ENCODE results near the gene SELENOO.

The SELENOO gene

DNA sequence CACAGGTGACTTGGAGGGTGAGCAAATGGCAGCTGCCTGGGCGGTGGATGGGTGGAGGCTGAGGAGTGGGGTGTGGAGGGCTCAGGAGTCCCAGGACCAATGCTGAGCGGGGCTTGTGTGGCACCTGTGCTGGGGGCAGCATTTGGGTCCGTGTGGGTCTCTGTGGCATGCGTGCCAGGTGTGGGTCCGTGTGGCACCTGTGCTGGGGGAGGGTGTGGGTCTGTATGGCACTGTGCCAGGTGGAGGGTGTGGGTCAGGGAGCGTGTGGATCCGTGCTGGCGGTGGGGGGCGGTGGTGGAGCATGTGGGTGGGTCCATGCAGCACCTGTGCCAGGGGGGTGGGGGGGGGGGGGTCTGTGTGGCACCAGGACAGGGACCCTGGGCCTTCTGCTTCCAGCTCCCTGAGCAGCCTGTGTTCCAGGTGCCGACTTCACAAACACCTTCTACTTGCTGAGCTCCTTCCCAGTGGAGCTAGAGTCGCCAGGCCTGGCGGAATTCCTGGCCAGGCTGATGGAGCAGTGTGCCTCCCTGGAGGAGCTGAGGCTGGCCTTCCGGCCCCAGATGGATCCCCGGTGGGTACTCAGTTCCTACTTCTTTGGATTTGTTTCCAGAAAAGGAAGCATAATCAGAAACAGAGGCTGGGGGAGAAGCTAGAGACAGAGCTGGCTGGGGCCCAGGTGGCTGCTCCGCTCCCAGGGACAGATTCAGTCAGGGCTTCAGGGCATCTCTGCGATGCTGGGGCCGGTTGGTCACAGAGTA, 14.7 kb downstream of the SELENOO start:
- in situ Hi-C loops (cut with HindIII; ENCODE audit: low sequenced_read_pairs): loop anchor here (10.0 kb wide), 1 partner anchor 139 kb away; no protein-coding TSS in a partner anchor

DNA sequence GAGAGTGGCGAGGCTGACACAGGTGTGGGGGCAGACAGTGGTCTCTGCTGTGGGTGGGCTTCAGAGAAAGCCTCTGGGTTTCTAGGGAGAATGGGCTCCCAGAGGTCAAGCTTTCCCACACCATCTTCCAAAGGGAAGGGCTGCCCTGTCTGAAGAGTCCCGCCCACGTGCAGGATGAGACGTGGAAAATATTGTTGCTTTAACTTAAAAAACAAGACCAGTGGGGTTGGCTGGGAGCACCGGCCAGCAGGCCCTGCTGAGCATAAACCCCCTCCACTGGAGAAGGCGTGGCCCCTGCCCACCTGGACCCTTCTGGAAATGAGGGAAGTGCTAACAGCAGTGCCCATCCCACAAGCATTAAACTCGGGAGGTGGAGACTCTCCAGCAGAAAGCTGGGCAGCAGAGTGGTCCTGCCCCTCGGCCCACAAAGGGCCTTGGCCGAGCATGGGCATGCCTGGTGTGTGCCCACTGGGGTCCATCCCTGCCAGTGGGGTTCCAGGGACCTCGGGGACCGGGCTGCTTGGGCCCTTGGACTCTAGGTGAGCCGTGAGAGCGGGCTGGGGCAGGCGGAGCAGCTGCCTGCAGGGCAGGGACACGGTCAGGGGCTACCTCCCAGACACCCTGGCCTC, 15.4 kb downstream of the SELENOO start:
- in situ Hi-C loops (cut with HindIII; ENCODE audit: low sequenced_read_pairs): loop anchor here (10.0 kb wide), 1 partner anchor 139 kb away; no protein-coding TSS in a partner anchor

DNA sequence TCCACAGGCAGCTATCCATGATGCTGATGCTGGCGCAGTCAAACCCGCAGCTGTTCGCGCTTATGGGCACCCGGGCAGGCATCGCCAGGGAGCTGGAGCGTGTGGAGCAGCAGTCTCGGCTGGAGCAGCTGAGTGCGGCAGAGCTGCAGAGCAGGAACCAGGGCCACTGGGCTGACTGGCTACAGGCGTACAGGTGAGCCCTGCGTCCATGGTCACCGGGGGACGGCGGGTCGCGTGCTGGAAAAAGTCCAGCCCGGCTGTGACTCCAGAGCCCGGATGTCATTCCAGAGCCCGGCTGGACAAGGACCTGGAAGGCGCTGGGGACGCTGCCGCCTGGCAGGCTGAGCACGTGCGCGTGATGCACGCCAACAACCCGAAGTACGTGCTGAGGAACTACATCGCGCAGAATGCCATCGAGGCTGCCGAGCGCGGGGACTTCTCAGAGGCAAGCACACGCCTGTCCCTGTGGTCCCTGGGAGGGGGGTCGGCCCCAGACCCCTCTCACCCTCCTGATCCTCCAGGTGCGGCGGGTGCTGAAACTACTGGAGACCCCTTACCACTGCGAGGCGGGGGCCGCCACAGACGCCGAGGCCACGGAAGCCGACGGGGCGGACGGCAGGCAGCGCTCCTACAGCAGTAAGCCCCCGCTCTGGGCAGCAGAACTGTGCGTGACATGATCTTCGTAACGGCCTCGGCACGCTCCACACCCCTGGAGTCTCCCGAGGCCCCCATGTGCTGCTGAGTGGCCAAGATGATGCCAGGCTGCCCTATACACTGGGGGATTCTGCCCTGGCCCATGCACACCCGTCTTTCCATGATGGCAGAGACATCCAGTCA, 16.1 kb downstream of the SELENOO start:
- in situ Hi-C loops (cut with HindIII; ENCODE audit: low sequenced_read_pairs): loop anchor here (10.0 kb wide), 1 partner anchor 138 kb away; no protein-coding TSS in a partner anchor

GRCh38 chr22:50217543-50218152, 16.8 kb downstream of the SELENOO start:
- in situ Hi-C loops (cut with HindIII; ENCODE audit: low sequenced_read_pairs): loop anchor here (10.0 kb wide), 1 partner anchor 137 kb away; no protein-coding TSS in a partner anchor

DNA sequence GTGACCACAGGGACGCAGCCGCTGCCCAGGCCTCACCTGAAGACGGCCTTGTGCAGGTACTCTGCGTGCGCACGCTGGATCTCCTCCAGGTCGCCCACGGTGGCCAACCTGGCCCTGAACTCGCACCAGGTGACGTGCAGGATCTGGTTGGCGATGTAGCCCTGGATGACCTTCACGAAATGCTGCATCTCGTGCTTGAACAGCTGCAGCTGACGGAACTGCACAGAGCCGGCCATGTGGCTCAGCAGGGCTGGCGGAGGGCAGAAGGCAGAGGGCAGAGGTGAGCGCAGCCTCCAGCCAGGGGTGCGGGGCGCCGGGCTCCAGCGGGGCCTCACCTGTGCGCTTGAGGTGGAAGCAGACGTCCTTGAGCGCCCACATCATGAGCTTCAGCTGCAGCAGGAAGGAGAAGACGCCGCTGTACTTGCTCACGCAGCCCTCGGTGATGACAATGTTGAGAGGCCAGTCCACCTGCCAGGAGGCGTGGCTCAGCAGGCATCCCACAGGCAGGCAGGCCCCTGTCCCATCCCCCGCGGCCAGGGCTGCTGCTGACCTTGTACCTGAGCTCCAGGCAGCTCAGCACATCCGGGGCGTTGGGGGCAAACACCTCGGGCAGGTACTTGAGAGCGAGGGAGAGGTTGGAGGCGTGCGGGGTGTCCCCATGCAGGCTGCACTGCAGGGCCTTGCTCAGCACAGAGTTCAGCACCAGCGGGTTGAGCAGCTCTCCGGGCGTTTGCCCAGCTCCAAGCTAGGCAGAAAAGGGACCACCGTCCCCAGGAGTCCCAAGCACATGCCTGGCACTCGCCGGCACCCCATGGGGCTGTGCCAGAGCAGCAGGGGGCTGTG, 17.6 kb downstream of the SELENOO start:
- in situ Hi-C loops (cut with HindIII; ENCODE audit: low sequenced_read_pairs): loop anchor here (10.0 kb wide), 1 partner anchor 136 kb away; no protein-coding TSS in a partner anchor

- in situ Hi-C loops (cut with HindIII; ENCODE audit: low sequenced_read_pairs): loop anchor here (10.0 kb wide), 1 partner anchor 136 kb away; no protein-coding TSS in a partner anchor
Measured at GRCh38 chr22:50218996-50219727, 18.4 kb downstream of the SELENOO start.

- in situ Hi-C loops (cut with HindIII; ENCODE audit: low sequenced_read_pairs): loop anchor here (10.0 kb wide), 1 partner anchor 135 kb away; no protein-coding TSS in a partner anchor
Measured at GRCh38 chr22:50219800-50220602, 19.2 kb downstream of the SELENOO start.

- in situ Hi-C loops (cut with HindIII; ENCODE audit: low sequenced_read_pairs): no loop called here
Measured at GRCh38 chr22:50220603-50221409, 20.0 kb downstream of the SELENOO start.

DNA sequence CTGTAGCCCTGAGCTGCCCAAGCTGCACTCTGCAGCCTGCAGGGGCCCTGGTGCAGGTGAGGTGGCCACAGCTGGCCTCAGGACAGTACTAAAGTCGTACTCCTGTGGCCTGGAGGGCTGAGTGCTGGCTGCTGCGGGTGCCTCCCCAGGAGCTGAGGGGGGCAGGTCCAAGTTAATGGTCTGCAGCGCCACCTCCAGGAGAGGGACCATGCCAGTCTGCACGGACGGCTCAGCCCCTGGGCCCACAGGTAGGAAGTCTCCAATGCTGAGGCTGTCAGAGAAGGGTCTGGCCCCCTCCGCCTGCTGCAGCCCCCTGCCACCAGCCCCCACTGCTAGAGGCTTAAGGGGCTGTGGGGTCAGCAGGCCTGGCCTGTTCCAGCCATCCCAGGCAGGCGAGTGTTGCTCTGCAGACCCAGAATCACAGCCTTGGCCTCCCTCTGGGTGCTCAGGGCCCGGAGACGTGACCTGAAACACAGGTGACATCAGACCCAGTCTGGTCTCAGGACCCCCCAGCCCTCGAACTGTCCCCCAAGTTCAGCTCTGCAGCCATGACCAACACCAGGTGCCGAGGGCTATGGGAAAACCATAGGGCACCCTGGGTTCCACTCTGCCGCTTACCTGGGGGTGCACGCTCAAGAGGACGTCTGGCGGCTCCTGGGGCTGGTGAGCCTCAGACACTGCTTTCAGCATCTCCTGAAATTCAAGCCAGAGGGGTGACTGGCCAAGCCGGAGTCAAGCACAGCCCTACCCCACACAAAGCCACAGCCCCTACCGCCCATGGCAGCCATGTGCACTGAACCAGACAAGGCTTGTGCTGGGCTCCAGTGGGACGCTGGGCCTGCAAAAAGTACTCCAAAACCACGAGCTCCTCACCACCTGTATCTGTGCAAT, 20.8 kb downstream of the SELENOO start:
- in situ Hi-C loops (cut with HindIII; ENCODE audit: low sequenced_read_pairs): no loop called here

GRCh38 chr22:50222508-50222907, 21.7 kb downstream of the SELENOO start:
- in situ Hi-C loops (cut with HindIII; ENCODE audit: low sequenced_read_pairs): no loop called here

GRCh38 chr22:50224071-50224470, 23.3 kb downstream of the SELENOO start:
- in situ Hi-C loops (cut with HindIII; ENCODE audit: low sequenced_read_pairs): no loop called here

DNA sequence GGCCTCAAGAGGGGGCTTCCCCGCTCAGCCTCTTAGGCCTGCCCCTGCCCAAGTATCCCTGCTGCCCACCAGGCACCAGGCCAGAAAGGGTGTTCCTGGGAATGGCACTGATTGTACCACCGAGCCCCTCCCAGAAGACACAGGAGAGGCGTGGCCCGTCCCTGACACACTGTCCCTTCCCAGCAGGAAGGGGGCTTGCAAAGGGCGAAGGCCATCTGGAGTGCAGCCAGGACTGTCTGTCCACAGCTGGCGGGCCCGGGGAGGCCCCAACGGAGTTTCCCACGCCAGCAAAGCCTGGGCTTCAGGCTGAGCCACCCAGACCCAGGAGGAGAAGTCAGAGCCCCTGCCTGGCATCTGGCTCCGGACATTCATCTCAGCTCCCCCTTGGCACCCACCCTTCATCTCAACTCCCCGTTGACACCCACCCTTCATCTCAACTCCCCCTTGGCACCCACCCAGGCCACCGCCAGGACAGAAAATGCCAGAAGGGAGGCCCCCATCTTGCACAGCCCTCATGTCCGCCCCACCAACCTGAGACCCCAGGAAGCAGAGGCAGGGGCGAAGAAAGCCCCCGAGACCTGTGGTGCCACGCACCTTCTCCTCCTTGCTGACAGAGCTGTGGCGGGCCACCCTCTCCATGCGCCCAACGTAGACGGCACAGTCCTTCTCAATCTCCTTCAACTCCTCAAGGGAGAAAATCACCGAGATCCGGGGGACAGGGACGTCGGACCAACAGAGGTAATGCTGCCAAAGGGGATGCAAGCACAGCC, 24.6 kb downstream of the SELENOO start:
- in situ Hi-C loops (cut with HindIII; ENCODE audit: low sequenced_read_pairs): no loop called here

DNA sequence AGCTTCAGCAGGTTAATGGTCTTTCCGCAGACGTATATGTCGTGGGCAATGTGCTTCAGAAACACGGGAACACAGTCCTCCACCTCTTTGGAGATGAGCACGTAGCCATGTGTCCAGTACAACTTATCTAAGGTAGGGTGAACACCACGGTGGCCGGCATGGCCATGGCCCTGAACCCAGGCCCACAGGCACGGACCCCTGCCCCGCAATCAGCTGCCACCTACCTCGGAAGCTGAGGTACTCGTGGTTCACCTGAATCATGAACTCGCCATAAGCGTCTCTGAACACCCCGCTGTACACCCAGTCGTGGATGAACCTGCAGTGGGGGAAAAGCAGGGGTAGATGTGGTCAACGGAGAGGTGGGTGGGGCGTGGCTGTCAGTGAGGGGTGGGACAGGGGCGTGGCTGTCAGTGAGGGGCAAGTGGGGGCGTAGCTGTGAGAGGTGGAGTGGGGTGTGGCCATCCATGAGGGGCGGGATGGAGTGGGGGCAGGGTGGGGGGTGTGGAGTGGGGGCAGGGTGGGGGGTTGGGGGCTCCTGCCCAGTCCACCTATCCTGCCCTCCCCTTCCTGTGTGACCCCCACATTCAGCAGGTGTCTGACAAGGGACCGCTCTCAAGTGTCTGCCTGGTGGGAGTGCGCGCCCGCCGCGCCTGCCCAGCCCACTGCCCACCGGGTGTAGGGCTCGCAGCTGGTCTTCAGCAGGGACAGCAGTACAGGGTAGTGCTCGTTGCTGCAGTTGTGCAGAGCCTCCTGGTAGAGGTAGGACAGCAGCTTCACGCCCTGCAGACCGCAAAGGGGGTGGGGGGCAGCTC, 25.5 kb downstream of the SELENOO start:
- in situ Hi-C loops (cut with HindIII; ENCODE audit: low sequenced_read_pairs): no loop called here

- in situ Hi-C loops (cut with HindIII; ENCODE audit: low sequenced_read_pairs): no loop called here
Measured at GRCh38 chr22:50226875-50227165, 26.0 kb downstream of the SELENOO start.

GRCh38 chr22:50227579-50228215, 26.9 kb downstream of the SELENOO start:
- in situ Hi-C loops (cut with HindIII; ENCODE audit: low sequenced_read_pairs): no loop called here

Data from endothelial cell of hepatic sinusoid (primary cell).